B cell (primary cell): ENCODE measurements around the gene SEC14L1. TPM values are rescaled to one million over a fixed set of nuclear protein-coding genes. Genes with fewer than 3 reads are reported as not detected.

Source experiments
- ATAC-seq: fragments of 200-7000 bp; cut with Tn5 transposase; one replicate; pipeline ENCODE4 v1.10.0; 2021; ENCODE audit warnings: low read depth, mild to moderate bottlenecking, moderate number of reproducible peaks, moderate library complexity
- CTCF ChIA-PET: fragments of 350-600 bp; sonication (Branson Sonifier 250); formaldehyde crosslinking; loops from one replicate; lab custom pipeline; 2021; ENCODE audit warnings: antibody characterized with exemption, inconsistent platforms; lab: Charles Lee
- POLR2A ChIA-PET: fragments of 350-600 bp; sonication (Branson Sonifier 250); formaldehyde crosslinking; loops from one replicate; lab custom pipeline; 2021; ENCODE audit warnings: antibody characterized with exemption; lab: Charles Lee
- DNase-seq: peaks from one replicate; pipeline ENCODE4 v3.0.0; 2013
- H2AFZ ChIP-seq: 2 replicates; pipeline ENCODE4 v1.6.1; 2012; ENCODE audit warnings: mild to moderate bottlenecking, low read depth, low read length; ENCODE audit not compliant: insufficient read depth, poor library complexity, severe bottlenecking
- H3K27ac ChIP-seq, 2 donors: 1 replicate in 1 of 2; 2 replicates in 1 of 2; pipeline ENCODE4 v1.5.1; 2012 to 2013; ENCODE audit warnings: low read length in 2 of 2, mild to moderate bottlenecking in 2 of 2, moderate library complexity in 1 of 2
- H3K27me3 ChIP-seq, 4 experiments: fragments of 200-600 bp in 1 of 4; sonication (generic) in 1 of 4; replicated peaks in 1 of 4; 1 replicate in 2 of 4; 2 replicates in 2 of 4; pipeline versions ENCODE4 v1.6.1 to v1.7.0; 2013 to 2016; ENCODE audit warnings: low read length in 3 of 4, mild to moderate bottlenecking in 2 of 4, mixed read lengths in 1 of 4, moderate library complexity in 1 of 4; ENCODE audit not compliant: insufficient read depth in 4 of 4, control insufficient read depth in 3 of 4; ENCODE audit errors: control extremely low read depth in 1 of 4
- H3K36me3 ChIP-seq, 2 experiments: replicated peaks in 1 of 2; 1 replicate in 1 of 2; 2 replicates in 1 of 2; pipeline versions ENCODE4 v1.6.1 to v1.7.1; 2013; ENCODE audit warnings: low read length in 1 of 2; ENCODE audit not compliant: insufficient read depth in 2 of 2, control insufficient read depth in 1 of 2; ENCODE audit errors: control extremely low read depth in 1 of 2, extremely low read depth in 1 of 2
- H3K4me1 ChIP-seq, 2 donors: fragments of 200-600 bp in 1 of 2; sonication (generic) in 1 of 2; 1 replicate in 1 of 2; 2 replicates in 1 of 2; pipeline versions ENCODE4 v1.5.1 to v1.6.1; 2013 to 2017; ENCODE audit warnings: low read length in 2 of 2; ENCODE audit not compliant: control insufficient read depth in 2 of 2, insufficient read depth in 2 of 2
- H3K4me2 ChIP-seq: replicated peaks from 2 replicates; pipeline ENCODE3; 2012; ENCODE audit warnings: mild to moderate bottlenecking, low read depth, low read length; ENCODE audit not compliant: poor library complexity, severe bottlenecking
- H3K4me3 ChIP-seq, 5 experiments: fragments of 200-600 bp in 1 of 5; sonication (generic) in 1 of 5; 1 replicate in 3 of 5; 2 replicates in 2 of 5; pipeline versions ENCODE4 v1.5.1 to v1.7.0; 2011 to 2016; ENCODE audit warnings: low read length in 4 of 5, mild to moderate bottlenecking in 4 of 5, low read depth in 2 of 5, control low read depth in 1 of 5, moderate library complexity in 1 of 5; ENCODE audit not compliant: insufficient read depth in 1 of 5; ENCODE audit errors: control extremely low read depth in 1 of 5, extremely low read depth in 1 of 5
- H3K79me2 ChIP-seq: fragments of 200-600 bp; sonication (generic); one replicate; pipeline ENCODE4 v1.6.0; 2016; ENCODE audit warnings: low read length; ENCODE audit not compliant: control insufficient read depth, insufficient read depth
- H3K9ac ChIP-seq: fragments of 200-600 bp; sonication (generic); 2 replicates; pipeline ENCODE4 v1.6.1; 2017; ENCODE audit warnings: mild to moderate bottlenecking, low read length, moderate library complexity
- H3K9me3 ChIP-seq, 3 donors: one replicate each; pipeline versions ENCODE4 v1.6.1 to v1.7.1; 2013; ENCODE audit warnings: low read length in 2 of 3; ENCODE audit not compliant: control insufficient read depth in 2 of 3, insufficient read depth in 1 of 3; ENCODE audit errors: control extremely low read depth in 1 of 3
- H4K20me1 ChIP-seq: 2 replicates; pipeline ENCODE4 v1.6.0; 2012; ENCODE audit warnings: mild to moderate bottlenecking, low read length; ENCODE audit not compliant: insufficient read depth, control insufficient read depth, poor library complexity, severe bottlenecking
- H3K27ac Mint-ChIP-seq: one replicate; pipeline ENCODE4 v1.8.0; 2021; ENCODE audit warnings: mixed read lengths
- H3K27me3 Mint-ChIP-seq: one replicate; pipeline ENCODE4 v1.8.0; 2021; ENCODE audit warnings: mixed read lengths
- H3K4me1 Mint-ChIP-seq: one replicate; pipeline ENCODE4 v1.8.0; 2021; ENCODE audit warnings: mixed read lengths
- H3K4me3 Mint-ChIP-seq: one replicate; pipeline ENCODE4 v1.8.0; 2021; ENCODE audit warnings: mixed read lengths
- H3K9me3 Mint-ChIP-seq: one replicate; pipeline ENCODE4 v1.8.0; 2022; ENCODE audit warnings: mixed read lengths; ENCODE audit not compliant: insufficient read depth
- EZH2 ChIP-seq: IDR thresholded peaks from 2 replicates; pipeline ENCODE4 v1.6.1; 2012; ENCODE audit warnings: borderline replicate concordance, low read depth, mild to moderate bottlenecking, moderate library complexity, low read length; ENCODE audit not compliant: insufficient read depth, poor library complexity, severe bottlenecking
- WGBS: methylation state at CpG from one replicate; pipeline ENCODE4 v1.1.5; 2013; ENCODE audit warnings: missing lambda C conversion rate; ENCODE audit not compliant: insufficient coverage; 5-methylcytosine and 5-hydroxymethylcytosine counted together
- intact Hi-C: fragments of 100-400 bp; cut with micrococcal nuclease; formaldehyde crosslinking; loops from one replicate; pipeline ENCODE4 v1.10.0; 2022
- polyA plus RNA-seq: library from polyadenylated mRNA; depleted of rRNA; stranded (reverse); fragments of >200 nt; gene quantifications from 2 replicates; pipeline ENCODE4 v1.2.3, GENCODE V29; 2012
- total RNA-seq, 2 donors: library from RNA; stranded (reverse); fragments of 120-200 nt in 1 of 2; gene quantifications; 1 replicate in 1 of 2; 2 replicates in 1 of 2; pipeline versions ENCODE4 v1.2.3 to v1.2.4, GENCODE V29; 2013 to 2022
- TF ChIP-seq, protein P1 (sequence below): fragments of 200-600 bp; IDR thresholded peaks from one replicate; pipeline ENCODE4 v1.8.0; 2022; ENCODE audit warnings: antibody characterized with exemption, mild to moderate bottlenecking

The SEC14L1 gene
- total and polyA plus RNA-seq, 2 donors (not counting 1 experiment from before 2014, with no cell fraction given), result 37.7 to 103 TPM

DNA sequence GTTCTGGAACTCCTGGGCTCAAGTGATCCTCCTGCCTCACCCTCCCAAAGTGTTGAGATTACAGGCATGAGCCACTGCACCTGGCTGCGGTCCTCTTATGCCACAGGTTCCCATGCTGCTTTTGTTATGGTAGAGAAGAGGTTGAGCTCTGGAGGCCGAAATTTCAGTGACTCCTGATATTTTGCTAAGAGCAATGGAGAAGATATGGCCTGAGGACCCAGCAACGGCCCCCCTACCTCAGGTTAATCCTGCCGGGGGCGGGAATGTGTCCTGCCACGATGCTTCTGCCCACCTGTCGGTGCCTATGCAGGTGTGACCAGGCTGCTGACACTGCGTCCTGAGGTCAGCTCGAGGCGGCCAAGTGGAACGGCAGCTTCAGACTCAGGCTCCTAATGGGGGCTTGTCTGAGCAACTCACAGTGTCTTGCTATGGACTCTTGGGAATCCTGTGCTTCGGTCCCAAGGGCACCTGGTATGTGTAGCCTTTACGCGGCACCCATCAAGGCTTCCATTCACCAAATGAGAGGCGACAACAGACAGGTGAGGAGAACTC, 7.6 kb upstream of the SEC14L1 start:
- no peak overlapping the region for H3K27ac Mint-ChIP-seq
- Histone ChIP-seq H3K4me3 (no peak overlapping the region), H3K4me2 (no peak overlapping the region), H2AFZ (no peak overlapping the region), H3K9me3 (peaks cover 0 to 9% (median 0%) of the 10 kb centered on the region in 3 donors), H4K20me1 (no peaks in the 10 kb centered on the region), H3K79me2 (no peaks in the 10 kb centered on the region), H3K4me1 (peaks cover 0 to 3% of the 10 kb centered on the region in 2 donors), H3K9ac (no peak overlapping the region), H3K27ac (no peak overlapping the region), H3K27me3 (peaks cover 0 to under 1% (median 0%) of the 10 kb centered on the region in 4 experiments), H3K36me3 (no peaks in the 10 kb centered on the region)
- no peak for DNase-seq
- 89% methylated on average over 14 of the region's 15 CpGs for WGBS
- ChIA-PET CTCF (interaction anchor here (1.4 kb wide), 1 partner anchor 626 kb away, joined by 3 read pairs; no protein-coding TSS in a partner anchor), POLR2A (interaction anchor here (0.7 kb wide), 1 partner anchor 40 kb away, joined by 4 read pairs; no protein-coding TSS in a partner anchor)
- H3K4me1 Mint-ChIP-seq, result peaks cover 6% of the 10 kb centered on the region
- no peak for ATAC-seq
- peaks cover 15% of the 10 kb centered on the region for H3K27me3 Mint-ChIP-seq
- TF ChIP-seq, protein P1, sequence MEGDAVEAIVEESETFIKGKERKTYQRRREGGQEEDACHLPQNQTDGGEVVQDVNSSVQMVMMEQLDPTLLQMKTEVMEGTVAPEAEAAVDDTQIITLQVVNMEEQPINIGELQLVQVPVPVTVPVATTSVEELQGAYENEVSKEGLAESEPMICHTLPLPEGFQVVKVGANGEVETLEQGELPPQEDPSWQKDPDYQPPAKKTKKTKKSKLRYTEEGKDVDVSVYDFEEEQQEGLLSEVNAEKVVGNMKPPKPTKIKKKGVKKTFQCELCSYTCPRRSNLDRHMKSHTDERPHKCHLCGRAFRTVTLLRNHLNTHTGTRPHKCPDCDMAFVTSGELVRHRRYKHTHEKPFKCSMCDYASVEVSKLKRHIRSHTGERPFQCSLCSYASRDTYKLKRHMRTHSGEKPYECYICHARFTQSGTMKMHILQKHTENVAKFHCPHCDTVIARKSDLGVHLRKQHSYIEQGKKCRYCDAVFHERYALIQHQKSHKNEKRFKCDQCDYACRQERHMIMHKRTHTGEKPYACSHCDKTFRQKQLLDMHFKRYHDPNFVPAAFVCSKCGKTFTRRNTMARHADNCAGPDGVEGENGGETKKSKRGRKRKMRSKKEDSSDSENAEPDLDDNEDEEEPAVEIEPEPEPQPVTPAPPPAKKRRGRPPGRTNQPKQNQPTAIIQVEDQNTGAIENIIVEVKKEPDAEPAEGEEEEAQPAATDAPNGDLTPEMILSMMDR, result no peak
- no peak for TF ChIP-seq EZH2
- no peaks in the 10 kb centered on the region for H3K9me3 Mint-ChIP-seq
- intact Hi-C loops, result no loop called here
- no peak overlapping the region for H3K4me3 Mint-ChIP-seq

DNA sequence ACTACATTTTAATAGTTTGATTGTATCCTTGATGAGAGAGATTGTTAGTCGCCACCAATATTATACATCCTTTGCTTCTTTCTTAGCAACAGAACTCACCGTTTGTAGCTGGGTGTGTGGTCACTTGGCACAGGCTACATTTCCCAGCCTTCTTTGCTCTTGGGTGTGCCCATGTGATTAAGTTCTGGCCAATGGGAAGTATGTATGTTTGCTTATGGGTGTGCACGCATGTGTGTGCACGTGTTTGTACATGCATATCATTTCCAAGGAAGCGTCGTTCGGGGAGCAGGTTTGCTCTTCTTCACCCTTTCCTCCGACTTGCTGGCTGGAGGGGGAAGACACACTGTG, 4.4 kb upstream of the SEC14L1 start:
- H3K79me2 ChIP-seq, result peaks cover 2% of the 10 kb centered on the region
- H3K4me3 ChIP-seq, result no peak overlapping the region
- Mint-ChIP-seq H3K4me3 (no peak overlapping the region), H3K9me3 (no peaks in the 10 kb centered on the region), H3K27me3 (peaks cover 5% of the 10 kb centered on the region), H3K27ac (no peak overlapping the region), H3K4me1 (peaks cover 16% of the 10 kb centered on the region)
- peaks cover 11 to 22% of the 10 kb centered on the region in 2 donors for H3K4me1 ChIP-seq
- H3K27me3 ChIP-seq, result no peaks in the 10 kb centered on the region
- ChIA-PET CTCF (no interaction called here), POLR2A (interaction anchor here (0.6 kb wide), 1 partner anchor 133 kb away, joined by 10 read pairs; no protein-coding TSS in a partner anchor)
- no peak for TF ChIP-seq EZH2
- TF ChIP-seq, protein P1, result no peak
- intact Hi-C loops, result no loop called here
- H4K20me1 ChIP-seq, result no peaks in the 10 kb centered on the region
- H3K27ac ChIP-seq, result no peak overlapping the region
- no peak overlapping the region for H3K4me2 ChIP-seq
- no peak for ATAC-seq
- H3K36me3 ChIP-seq, result no peaks in the 10 kb centered on the region
- H2AFZ ChIP-seq, result no peak overlapping the region
- no peak overlapping the region for H3K9ac ChIP-seq
- WGBS, result 96% methylated on average over 6 of the region's 8 CpGs
- DNase-seq, result no peak
- peaks cover 0 to 20% (median 2%) of the 10 kb centered on the region in 3 donors for H3K9me3 ChIP-seq
